Endothelial cell of umbilical vein (primary cell): ENCODE results near the gene LRP2BP. TPM values are rescaled to one million over a fixed set of nuclear protein-coding genes. Genes with fewer than 3 reads are reported as not detected.

Source experiments
- BruUV-seq: library from RNA; stranded (reverse); fragments of 400-500 nt; replicated peaks from 2 replicates; lab custom pipeline; 2021; lab: Mats Ljungman, UMichigan
- CTCF ChIA-PET: fragments of 300-600, 350-600 bp; sonication (Branson Sonifier 250); formaldehyde crosslinking; loops from one replicate; lab custom pipeline; 2021; ENCODE audit warnings: antibody characterized with exemption, inconsistent platforms; lab: Charles Lee
- POLR2A ChIA-PET: fragments of 300-600, 350-600 bp; sonication (Branson Sonifier 250); formaldehyde crosslinking; loops from one replicate; lab custom pipeline; 2021; ENCODE audit warnings: antibody characterized with exemption, inconsistent platforms; lab: Charles Lee
- DNase-seq: peaks from one replicate; pipeline ENCODE4 v3.0.0-alpha.2; 2011; ENCODE audit warnings: low read depth, low spot score
- FAIRE-seq: peaks from 2 replicates; lab custom pipeline; 2011; peaks lifted over from hg19 to GRCh38; lab: Jason Lieb, UNC
- H2AFZ ChIP-seq: 2 replicates; pipeline ENCODE4 v1.6.0; 2012; ENCODE audit warnings: low read depth, low read length, control low read depth, inconsistent platforms
- H3K27ac ChIP-seq: 2 replicates; pipeline ENCODE4 v1.5.1; 2011; ENCODE audit warnings: low read depth, mild to moderate bottlenecking, control low read depth, low read length, moderate library complexity; ENCODE audit not compliant: insufficient read depth
- H3K27me3 ChIP-seq, 2 experiments: 2 replicates each; pipeline versions ENCODE4 v1.6.0 to v1.6.1; 2011; ENCODE audit warnings: low read length in 2 of 2, mixed read lengths in 1 of 2; ENCODE audit not compliant: control insufficient read depth in 2 of 2, insufficient read depth in 2 of 2
- H3K36me3 ChIP-seq, 2 experiments: 2 replicates in 1 of 2; 3 replicates in 1 of 2; pipeline ENCODE4 v1.5.1; 2011; ENCODE audit warnings: low read length in 2 of 2, mild to moderate bottlenecking in 1 of 2, moderate library complexity in 1 of 2; ENCODE audit not compliant: control insufficient read depth in 2 of 2, insufficient read depth in 2 of 2; ENCODE audit errors: extremely low read depth in 1 of 2
- H3K4me1 ChIP-seq: 3 replicates; pipeline ENCODE4 v1.5.1; 2011; ENCODE audit warnings: mild to moderate bottlenecking, low read length; ENCODE audit not compliant: control insufficient read depth, insufficient read depth; ENCODE audit errors: extremely low read depth
- H3K4me2 ChIP-seq: 2 replicates; pipeline ENCODE4 v1.6.1; 2011; ENCODE audit warnings: low read length, control low read depth, mixed read lengths; ENCODE audit not compliant: insufficient read depth
- H3K4me3 ChIP-seq, 3 experiments: fragments of 200-600 bp in 1 of 3; sonication (generic), shearing (Covaris generic) in 1 of 3; replicated peaks in 1 of 3; 2 replicates each; pipeline ENCODE4 v1.5.1; 2011 to 2016; ENCODE audit warnings: control low read depth in 3 of 3, low read length in 3 of 3, mild to moderate bottlenecking in 2 of 3, inconsistent platforms in 1 of 3, low read depth in 1 of 3, moderate library complexity in 1 of 3; ENCODE audit not compliant: insufficient read depth in 1 of 3
- H3K79me2 ChIP-seq: 2 replicates; pipeline ENCODE4 v1.6.0; 2012; ENCODE audit warnings: low read length, inconsistent platforms; ENCODE audit not compliant: control insufficient read depth, insufficient read depth
- H3K9ac ChIP-seq: replicated peaks from 2 replicates; pipeline ENCODE3; 2011; ENCODE audit warnings: low read length, control low read depth; ENCODE audit not compliant: insufficient read depth; ENCODE audit errors: extremely low read depth
- H3K9me1 ChIP-seq: replicated peaks from 3 replicates; pipeline ENCODE4 v1.6.0; 2011; ENCODE audit warnings: mild to moderate bottlenecking, low read length; ENCODE audit not compliant: control insufficient read depth, insufficient read depth; ENCODE audit errors: extremely low read depth
- H3K9me3 ChIP-seq: replicated peaks from 2 replicates; pipeline ENCODE4 v1.5.1; 2012; ENCODE audit warnings: low read length, inconsistent platforms; ENCODE audit not compliant: control insufficient read depth, insufficient read depth
- H4K20me1 ChIP-seq: replicated peaks from 2 replicates; pipeline ENCODE3; 2011; ENCODE audit warnings: mild to moderate bottlenecking, low read length; ENCODE audit not compliant: control insufficient read depth, insufficient read depth; ENCODE audit errors: extremely low read depth
- EZH2 ChIP-seq: IDR thresholded peaks from 2 replicates; pipeline ENCODE4 v1.6.1; 2012; ENCODE audit warnings: borderline replicate concordance, low read depth, mild to moderate bottlenecking, moderate library complexity, low read length, inconsistent platforms; ENCODE audit not compliant: severe bottlenecking
- FOS ChIP-seq: IDR thresholded peaks from 2 replicates; pipeline ENCODE4 v1.6.1; 2011; ENCODE audit warnings: mild to moderate bottlenecking, low read length, moderate library complexity, borderline replicate concordance; ENCODE audit not compliant: insufficient read depth
- GATA2 ChIP-seq: IDR thresholded peaks from 2 replicates; pipeline ENCODE4 v1.7.0; 2011; ENCODE audit warnings: low read depth, mild to moderate bottlenecking, moderate library complexity, mixed read lengths, low read length; ENCODE audit not compliant: insufficient read length, insufficient read depth
- JUN ChIP-seq: IDR thresholded peaks from 2 replicates; pipeline ENCODE4 v1.6.1; 2011; ENCODE audit warnings: borderline replicate concordance, low read depth; ENCODE audit not compliant: insufficient read length, insufficient read depth
- MAX ChIP-seq: IDR thresholded peaks from 2 replicates; pipeline ENCODE4 v1.6.1; 2011; ENCODE audit not compliant: insufficient read depth, insufficient read length
- MYC ChIP-seq: IDR thresholded peaks from one replicate; pipeline ENCODE4 v1.6.1; 2011; ENCODE audit warnings: mild to moderate bottlenecking, low read depth, low read length
- POLR2A ChIP-seq: IDR thresholded peaks from 2 replicates; pipeline ENCODE4 v1.6.1; 2012; ENCODE audit warnings: low read depth, mild to moderate bottlenecking, control low read depth, low read length
- POLR2AphosphoS5 ChIP-seq: IDR thresholded peaks from 2 replicates; pipeline ENCODE4 v1.6.1; 2012; ENCODE audit warnings: low read depth, mild to moderate bottlenecking, control low read depth, low read length, moderate library complexity; ENCODE audit not compliant: insufficient read depth
- dilution Hi-C: fragments of 300-500 bp; cut with MboI; formaldehyde crosslinking; loops from one replicate; pipeline ENCODE4 v1.15.0; 2019; ENCODE audit warnings: low sequenced_read_pairs; ENCODE audit not compliant: extremely low pct_ligation_motif_present
- intact Hi-C: fragments of 100-400 bp; cut with micrococcal nuclease; formaldehyde crosslinking; loops from one replicate; pipeline ENCODE4 v1.10.0; 2022
- polyA plus RNA-seq, 4 experiments: library from polyadenylated mRNA; depleted of rRNA in 3 of 4; stranded (reverse) in 3 of 4; unstranded in 1 of 4; fragments of >200 nt; gene quantifications; 2 replicates each; pipeline versions ENCODE4 v1.2.1 to v1.2.3, GENCODE V29; 2011 to 2012; ENCODE audit warnings: missing spikeins in 1 of 4
- total RNA-seq: library from RNA; stranded (reverse); gene quantifications from 2 replicates; pipeline ENCODE4 v1.2.3, GENCODE V29; 2021
- TF ChIP-seq, protein P1 (sequence below), 2 donors: IDR thresholded peaks; 1 replicate in 1 of 2; 2 replicates in 1 of 2; pipeline ENCODE4 v1.5.1; 2011; ENCODE audit warnings: low read length in 2 of 2, mild to moderate bottlenecking in 2 of 2, moderate library complexity in 2 of 2, control low read depth in 1 of 2, inconsistent platforms in 1 of 2, low read depth in 1 of 2; ENCODE audit not compliant: insufficient read depth in 1 of 2; ENCODE audit errors: extremely low read depth in 1 of 2

Gene LRP2BP
- total and polyA plus RNA-seq, 2 donors (not counting 3 experiments of a cell fraction or from before 2014, with no cell fraction given), result 0.18 to 0.53 TPM

DNA sequence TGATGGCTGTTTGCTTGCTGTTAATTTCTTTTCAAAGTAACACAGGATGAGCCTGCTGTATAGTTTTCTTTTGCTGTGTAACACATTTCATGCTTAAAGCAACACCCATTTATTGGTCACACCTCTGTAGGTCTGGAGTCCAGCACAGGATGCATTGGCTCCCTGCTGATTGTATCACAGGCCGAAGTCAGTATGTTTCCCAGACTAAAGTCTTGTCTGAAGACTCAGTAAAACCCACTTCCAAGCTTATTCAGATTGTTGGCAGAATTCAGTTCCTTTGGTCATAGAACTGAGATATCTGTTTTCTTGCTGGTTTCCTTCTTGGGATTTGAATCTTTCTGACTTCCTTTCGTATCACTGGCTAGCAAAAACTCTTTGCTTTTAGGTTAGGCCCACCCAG is 54.3 kb downstream of the LRP2BP start:
- POLR2A ChIA-PET, result no interaction called here
- CTCF ChIA-PET, result no interaction called here

More for the DNA sequence above, 54.3 kb downstream of the LRP2BP start:
- intact Hi-C loops (loop anchor here (10.0 kb wide), 1 partner anchor 253 kb away; no protein-coding TSS in a partner anchor), dilution Hi-C loops (no loop called here)
- DNase-seq, result no peak
- H3K9me3 ChIP-seq, result no peaks in the 10 kb centered on the region
- H3K9me1 ChIP-seq, result no peaks in the 10 kb centered on the region
- H3K4me2 ChIP-seq, result no peak overlapping the region
- H3K4me1 ChIP-seq, result peaks cover 19% of the 10 kb centered on the region
- no peaks in the 10 kb centered on the region for H3K79me2 ChIP-seq
- H3K27me3 ChIP-seq, result no peaks in the 10 kb centered on the region
- H3K4me3 ChIP-seq, result no peak overlapping the region
- peaks cover 0 to 2% of the 10 kb centered on the region in 2 experiments for H3K36me3 ChIP-seq
- FAIRE-seq, result peak; percentile 4
- no peaks in the 10 kb centered on the region for H4K20me1 ChIP-seq
- no peak overlapping the region for H3K27ac ChIP-seq
- no TSS peak for BruUV-seq
- no peak overlapping the region for H3K9ac ChIP-seq
- TF ChIP-seq POLR2AphosphoS5, result no peak
- TF ChIP-seq MAX, result no peak
- TF ChIP-seq FOS, result no peak
- TF ChIP-seq MYC, result no peak
- no peak for TF ChIP-seq POLR2A
- TF ChIP-seq, protein P1, sequence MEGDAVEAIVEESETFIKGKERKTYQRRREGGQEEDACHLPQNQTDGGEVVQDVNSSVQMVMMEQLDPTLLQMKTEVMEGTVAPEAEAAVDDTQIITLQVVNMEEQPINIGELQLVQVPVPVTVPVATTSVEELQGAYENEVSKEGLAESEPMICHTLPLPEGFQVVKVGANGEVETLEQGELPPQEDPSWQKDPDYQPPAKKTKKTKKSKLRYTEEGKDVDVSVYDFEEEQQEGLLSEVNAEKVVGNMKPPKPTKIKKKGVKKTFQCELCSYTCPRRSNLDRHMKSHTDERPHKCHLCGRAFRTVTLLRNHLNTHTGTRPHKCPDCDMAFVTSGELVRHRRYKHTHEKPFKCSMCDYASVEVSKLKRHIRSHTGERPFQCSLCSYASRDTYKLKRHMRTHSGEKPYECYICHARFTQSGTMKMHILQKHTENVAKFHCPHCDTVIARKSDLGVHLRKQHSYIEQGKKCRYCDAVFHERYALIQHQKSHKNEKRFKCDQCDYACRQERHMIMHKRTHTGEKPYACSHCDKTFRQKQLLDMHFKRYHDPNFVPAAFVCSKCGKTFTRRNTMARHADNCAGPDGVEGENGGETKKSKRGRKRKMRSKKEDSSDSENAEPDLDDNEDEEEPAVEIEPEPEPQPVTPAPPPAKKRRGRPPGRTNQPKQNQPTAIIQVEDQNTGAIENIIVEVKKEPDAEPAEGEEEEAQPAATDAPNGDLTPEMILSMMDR (IDR thresholded peaks at IDR 0.05; ENCODE audit: extremely low read depth in 1 of 2, insufficient read depth in 1 of 2, low read depth in 1 of 2, low read length in 2 of 2), result no peak
- TF ChIP-seq GATA2, result no peak
- TF ChIP-seq JUN, result no peak
- TF ChIP-seq EZH2, result no peak
- H2AFZ ChIP-seq, result no peak overlapping the region
